Measurements from ENCODE around the gene ARAP3.

ARAP3 gene

GRCh38 chr5:141696431-141696830 is 14.4 kb upstream of the ARAP3 start:
- no peak for FAIRE-seq

- FAIRE-seq, result no peak
Measured at GRCh38 chr5:141695627-141696215, 13.7 kb upstream of the ARAP3 start.

- no peak for FAIRE-seq
Measured at GRCh38 chr5:141694479-141694878, 12.4 kb upstream of the ARAP3 start.

GRCh38 chr5:141692919-141693725 is 11.1 kb upstream of the ARAP3 start:
- no peak for FAIRE-seq

- no peak for FAIRE-seq
Measured at GRCh38 chr5:141692533-141692888, 10.5 kb upstream of the ARAP3 start.

GRCh38 chr5:141691867-141692532 is 10.0 kb upstream of the ARAP3 start:
- no peak for FAIRE-seq

- FAIRE-seq, result no peak
Measured at GRCh38 chr5:141691286-141691866, 9.3 kb upstream of the ARAP3 start.

GRCh38 chr5:141686648-141687416 is 4.8 kb upstream of the ARAP3 start:
- FAIRE-seq, result no peak

GRCh38 chr5:141685591-141685990 is 3.6 kb upstream of the ARAP3 start:
- FAIRE-seq, result no peak

GRCh38 chr5:141683596-141684141 is 1.6 kb upstream of the ARAP3 start:
- FAIRE-seq, result no peak

GRCh38 chr5:141681295-141681694 is 735 bp downstream of the ARAP3 start:
- no peak for FAIRE-seq

GRCh38 chr5:141680751-141681201 is 1.3 kb downstream of the ARAP3 start:
- no peak for FAIRE-seq

GRCh38 chr5:141680178-141680577 is 1.9 kb downstream of the ARAP3 start:
- FAIRE-seq, result no peak

- no peak for FAIRE-seq
Measured at GRCh38 chr5:141677415-141677814, 4.6 kb downstream of the ARAP3 start.

- no peak for FAIRE-seq
Measured at GRCh38 chr5:141675672-141676071, 6.4 kb downstream of the ARAP3 start.

GRCh38 chr5:141674747-141675146 is 7.3 kb downstream of the ARAP3 start:
- FAIRE-seq, result no peak

GRCh38 chr5:141672841-141673813 is 8.9 kb downstream of the ARAP3 start:
- FAIRE-seq, result no peak

GRCh38 chr5:141672071-141672840 is 9.8 kb downstream of the ARAP3 start:
- FAIRE-seq, result no peak

GRCh38 chr5:141669520-141669919 is 12.5 kb downstream of the ARAP3 start:
- no peak for FAIRE-seq

GRCh38 chr5:141668601-141669265 is 13.3 kb downstream of the ARAP3 start:
- FAIRE-seq, result no peak

Measured in endometrium (tissue), 2 donors.